OCI-LY1 (cell line): ENCODE results near the gene NEURL4.

Experiments
- EZH2 ChIP-seq: fragments of 200-600 bp; sonication (generic), shearing (Covaris generic); IDR thresholded peaks from 2 replicates; pipeline ENCODE4 v1.8.0; 2017; ENCODE audit warnings: borderline replicate concordance, mixed run types, mild to moderate bottlenecking, antibody characterized with exemption, low read length, moderate library complexity, mixed read lengths
- TF ChIP-seq, protein P1 (sequence below): fragments of 200-600 bp; sonication (generic), shearing (Covaris generic); IDR thresholded peaks from 2 replicates; pipeline ENCODE4 v1.5.1; 2017; ENCODE audit warnings: mild to moderate bottlenecking, antibody characterized with exemption, low read length, moderate library complexity, mixed read lengths

DNA sequence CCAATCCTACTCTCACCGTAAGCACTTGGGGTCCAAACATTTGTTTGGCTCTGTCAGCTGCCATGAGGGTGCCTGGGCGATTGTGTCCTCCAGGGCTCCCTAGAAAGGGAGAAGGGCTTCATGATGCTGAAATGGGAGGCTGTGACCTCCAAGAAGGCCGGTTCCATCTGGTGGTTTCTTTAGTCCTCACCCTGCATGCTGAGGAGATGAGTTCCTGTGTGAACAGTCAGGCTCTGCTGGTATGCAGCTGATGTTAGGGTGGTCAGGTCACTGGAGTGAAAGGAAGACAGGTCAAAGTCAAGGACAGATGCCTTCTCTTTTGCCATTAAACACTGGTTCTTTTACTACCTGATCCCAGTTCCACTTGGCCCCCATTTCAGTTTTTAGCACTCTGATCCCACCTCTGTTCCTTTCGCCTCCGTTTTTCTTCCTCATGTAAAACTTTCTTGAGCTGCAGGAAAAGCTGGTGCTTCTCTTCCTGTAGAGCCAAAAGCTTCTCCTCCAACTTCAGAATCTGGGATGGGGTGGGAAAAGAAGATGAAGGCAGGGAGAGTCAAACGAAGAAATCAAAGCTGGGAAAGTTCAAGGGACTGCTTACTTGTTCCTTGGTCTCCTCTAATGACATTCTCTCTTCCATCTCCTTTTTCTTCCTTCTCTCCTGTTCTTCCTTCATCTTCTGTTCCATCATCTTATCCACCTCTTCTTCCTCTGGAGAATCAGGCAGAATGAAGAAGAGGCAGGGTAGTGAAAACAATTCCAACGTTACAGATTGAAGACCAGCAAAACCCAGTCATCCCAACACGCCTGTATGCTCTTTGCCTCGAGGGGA lies 15.0 kb downstream of the NEURL4 start:
- TF ChIP-seq EZH2 = no peak
- TF ChIP-seq, protein P1, sequence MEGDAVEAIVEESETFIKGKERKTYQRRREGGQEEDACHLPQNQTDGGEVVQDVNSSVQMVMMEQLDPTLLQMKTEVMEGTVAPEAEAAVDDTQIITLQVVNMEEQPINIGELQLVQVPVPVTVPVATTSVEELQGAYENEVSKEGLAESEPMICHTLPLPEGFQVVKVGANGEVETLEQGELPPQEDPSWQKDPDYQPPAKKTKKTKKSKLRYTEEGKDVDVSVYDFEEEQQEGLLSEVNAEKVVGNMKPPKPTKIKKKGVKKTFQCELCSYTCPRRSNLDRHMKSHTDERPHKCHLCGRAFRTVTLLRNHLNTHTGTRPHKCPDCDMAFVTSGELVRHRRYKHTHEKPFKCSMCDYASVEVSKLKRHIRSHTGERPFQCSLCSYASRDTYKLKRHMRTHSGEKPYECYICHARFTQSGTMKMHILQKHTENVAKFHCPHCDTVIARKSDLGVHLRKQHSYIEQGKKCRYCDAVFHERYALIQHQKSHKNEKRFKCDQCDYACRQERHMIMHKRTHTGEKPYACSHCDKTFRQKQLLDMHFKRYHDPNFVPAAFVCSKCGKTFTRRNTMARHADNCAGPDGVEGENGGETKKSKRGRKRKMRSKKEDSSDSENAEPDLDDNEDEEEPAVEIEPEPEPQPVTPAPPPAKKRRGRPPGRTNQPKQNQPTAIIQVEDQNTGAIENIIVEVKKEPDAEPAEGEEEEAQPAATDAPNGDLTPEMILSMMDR = no peak
